Liver (tissue), 9 donors: Measurements from ENCODE around the gene ABCG5. TPM values are rescaled to one million over a fixed set of nuclear protein-coding genes. Genes with fewer than 3 reads are reported as not detected.

Experiments used
- DNase-seq: peaks from one replicate; pipeline ENCODE4 v3.0.0-alpha.2; 2017; ENCODE audit warnings: low spot score
- H3K27ac ChIP-seq, 2 donors: one replicate each; pipeline ENCODE4 v1.7.0; 2013; ENCODE audit warnings: inconsistent platforms in 2 of 2, low read length in 2 of 2, control low read depth in 1 of 2, low read depth in 1 of 2, mild to moderate bottlenecking in 1 of 2
- H3K27me3 ChIP-seq, 4 donors: one replicate each; pipeline versions ENCODE4 v1.6.1 to v1.7.0; 2013; ENCODE audit warnings: low read length in 3 of 4, inconsistent platforms in 1 of 4, mild to moderate bottlenecking in 1 of 4, moderate library complexity in 1 of 4; ENCODE audit not compliant: control insufficient read depth in 4 of 4, insufficient read depth in 4 of 4
- H3K36me3 ChIP-seq, 4 donors: one replicate each; pipeline versions ENCODE4 v1.6.1 to v1.7.0; 2013; ENCODE audit warnings: low read length in 3 of 4, mild to moderate bottlenecking in 3 of 4, low read depth in 1 of 4, moderate library complexity in 1 of 4; ENCODE audit not compliant: control insufficient read depth in 4 of 4, insufficient read depth in 3 of 4
- H3K4me1 ChIP-seq, 4 donors: one replicate each; pipeline versions ENCODE4 v1.6.1 to v1.7.0; 2013; ENCODE audit warnings: low read length in 3 of 4, mild to moderate bottlenecking in 3 of 4, moderate library complexity in 1 of 4; ENCODE audit not compliant: control insufficient read depth in 4 of 4, insufficient read depth in 4 of 4
- H3K4me3 ChIP-seq, 3 donors: one replicate each; pipeline versions ENCODE4 v1.6.1 to v1.7.0; 2013; ENCODE audit warnings: low read length in 3 of 3, control low read depth in 1 of 3, low read depth in 1 of 3, mild to moderate bottlenecking in 1 of 3
- H3K9ac ChIP-seq, 2 donors: one replicate each; pipeline ENCODE4 v1.7.0; 2013; ENCODE audit warnings: low read length in 2 of 2, mild to moderate bottlenecking in 2 of 2, moderate library complexity in 2 of 2, control low read depth in 1 of 2, low read depth in 1 of 2
- H3K9me3 ChIP-seq, 4 donors: one replicate each; pipeline versions ENCODE4 v1.6.1 to v1.7.0; 2013; ENCODE audit warnings: low read length in 3 of 4; ENCODE audit not compliant: control insufficient read depth in 4 of 4
- ATF3 ChIP-seq: IDR thresholded peaks from 2 replicates; pipeline ENCODE4 v1.6.1; 2016; ENCODE audit warnings: antibody characterized with exemption
- CTCF ChIP-seq: fragments of 150-350 bp; IDR thresholded peaks from 2 replicates; pipeline ENCODE4 v1.5.1; 2017; ENCODE audit warnings: improper control_type of control experiment, low read depth, low read length; ENCODE audit not compliant: missing input control
- EGR1 ChIP-seq, 2 donors: IDR thresholded peaks; 2 replicates each; pipeline ENCODE4 v1.6.1; 2016 to 2018; ENCODE audit warnings: antibody characterized with exemption in 2 of 2, low read depth in 2 of 2
- FOXA1 ChIP-seq: IDR thresholded peaks from 2 replicates; pipeline ENCODE4 v1.6.1; 2016; ENCODE audit warnings: antibody characterized with exemption
- FOXA2 ChIP-seq: IDR thresholded peaks from 2 replicates; pipeline ENCODE4 v1.6.1; 2016; ENCODE audit warnings: antibody characterized with exemption
- GABPA ChIP-seq, 2 donors: IDR thresholded peaks in 1 of 2; conservative IDR thresholded peaks in 1 of 2; 2 replicates each; pipeline ENCODE4 v1.6.1; 2016; ENCODE audit warnings: antibody characterized with exemption in 2 of 2, mild to moderate bottlenecking in 1 of 2, moderate library complexity in 1 of 2
- HNF4A ChIP-seq, 2 donors: conservative IDR thresholded peaks; 2 replicates each; pipeline ENCODE4 v1.6.1; 2016; ENCODE audit warnings: antibody characterized with exemption in 2 of 2, mild to moderate bottlenecking in 2 of 2
- HNF4G ChIP-seq: IDR thresholded peaks from 2 replicates; pipeline ENCODE4 v1.6.1; 2016; ENCODE audit warnings: antibody characterized with exemption
- JUND ChIP-seq, 2 donors: IDR thresholded peaks; 2 replicates each; pipeline ENCODE4 v1.6.1; 2016; ENCODE audit warnings: antibody characterized with exemption in 2 of 2
- NR2F2 ChIP-seq: IDR thresholded peaks from 2 replicates; pipeline ENCODE4 v1.6.1; 2016; ENCODE audit warnings: antibody characterized with exemption
- RAD21 ChIP-seq, 2 donors: IDR thresholded peaks; 2 replicates each; pipeline ENCODE4 v1.6.1; 2016; ENCODE audit warnings: antibody characterized with exemption in 2 of 2, mild to moderate bottlenecking in 2 of 2
- RXRA ChIP-seq, 2 donors: IDR thresholded peaks; 2 replicates each; pipeline ENCODE4 v1.6.1; 2017 to 2018; ENCODE audit warnings: antibody characterized with exemption in 2 of 2, mild to moderate bottlenecking in 1 of 2
- SP1 ChIP-seq: IDR thresholded peaks from 2 replicates; pipeline ENCODE4 v1.6.1; 2018; ENCODE audit warnings: antibody characterized with exemption, mild to moderate bottlenecking
- TAF1 ChIP-seq: conservative IDR thresholded peaks from 2 replicates; pipeline ENCODE4 v1.6.1; 2016; ENCODE audit warnings: antibody characterized with exemption, mild to moderate bottlenecking
- YY1 ChIP-seq: IDR thresholded peaks from 2 replicates; pipeline ENCODE4 v1.6.1; 2016; ENCODE audit warnings: antibody characterized with exemption, mild to moderate bottlenecking
- ZBTB33 ChIP-seq: IDR thresholded peaks from 2 replicates; pipeline ENCODE4 v1.6.1; 2016; ENCODE audit warnings: antibody characterized with exemption
- WGBS: extraction: QIAGEN DNeasy Blood & Tissue Kit; methylation state at CpG from one replicate; pipeline ENCODE4 v1.1.7; 2013; 5-methylcytosine and 5-hydroxymethylcytosine counted together
- polyA plus RNA-seq, 2 donors: library from polyadenylated mRNA; stranded (reverse) in 1 of 2; unstranded in 1 of 2; fragments of 200-250 nt in 1 of 2; fragments of >200 nt in 1 of 2; fragmentation: Nextera tagmentation in 1 of 2; extraction: Ambion mirVana in 1 of 2; gene quantifications; one replicate each; pipeline versions ENCODE4 v1.2.1 to v1.2.3, GENCODE V29; 2013 to 2015
- total RNA-seq, 2 donors: library from RNA; depleted of rRNA; stranded (reverse); fragments of >200 nt; gene quantifications; one replicate each; pipeline ENCODE4 v1.2.3, GENCODE V29; 2014
- TF ChIP-seq, protein P1 (sequence below): IDR thresholded peaks from 2 replicates; pipeline ENCODE4 v1.6.1; 2016; ENCODE audit warnings: antibody characterized with exemption, mild to moderate bottlenecking
- TF ChIP-seq, protein P2 (sequence below): IDR thresholded peaks from 2 replicates; pipeline ENCODE4 v1.6.1; 2016; ENCODE audit warnings: antibody characterized with exemption
- donor health status: healthy.
- donor health status: healthy.
- donor health status: healthy.
- donor health status: healthy.
- donor health status: healthy.

Gene ABCG5
- 10 to 100 TPM; 15.4 to 58.3 TPM for total RNA-seq
- polyA plus RNA-seq, result 10 to 100 TPM; 18.7 to 63.8 TPM

DNA sequence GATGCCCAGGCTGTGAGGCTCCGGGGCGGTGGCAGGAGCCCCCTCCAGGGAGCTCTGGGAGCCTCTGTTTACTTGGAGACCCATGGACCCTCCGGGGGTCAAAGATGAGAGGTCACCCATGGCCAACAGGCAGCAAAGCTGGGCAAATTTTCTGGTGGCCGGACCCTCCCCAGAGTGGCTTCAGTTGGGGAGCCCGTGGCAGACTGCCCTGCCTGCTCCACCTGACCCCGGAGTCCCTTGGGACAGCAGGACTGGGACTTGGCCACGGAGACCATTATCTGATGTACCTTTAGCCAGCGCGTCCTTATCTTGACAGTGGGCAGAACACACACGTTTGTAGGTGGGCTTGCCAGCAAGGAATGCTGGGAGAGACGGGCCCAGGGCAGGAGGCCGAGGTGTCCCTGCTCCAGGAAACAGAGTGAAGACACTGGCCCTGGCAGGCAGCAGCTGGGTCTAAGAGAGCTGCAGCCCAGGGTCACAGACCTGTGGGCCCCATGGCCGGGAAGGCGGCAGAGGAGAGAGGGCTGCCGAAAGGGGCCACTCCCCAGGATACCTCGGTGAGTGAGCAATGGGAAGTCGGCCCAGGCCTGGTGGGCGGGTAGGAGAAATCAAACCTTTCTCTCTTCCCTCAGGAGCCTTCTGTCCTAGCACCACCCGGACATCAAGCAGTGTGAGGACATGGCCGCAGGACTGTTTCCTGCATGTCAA, at the start of gene ABCG5, which contains the start of gene ABCG8:
TSS of gene ABCG5 (minus strand) at position 280 of the 708 bp plus-strand sequence. CDS start at position 120, 160 bp downstream.
TSS of gene ABCG8 (plus strand) at position 412 of the 708 bp plus-strand sequence. CDS start at position 495, 83 bp downstream.
- peak within 1 kb of the TSS; percentile 51 to 77 (median 58) for H3K4me3 ChIP-seq
- peak within 1 kb of the TSS; percentile 85 to 89 for H3K27ac ChIP-seq
- H3K9me3 ChIP-seq, result no peaks in the 10 kb centered on the region
- H3K36me3 ChIP-seq, result peaks cover 0 to 2% (median under 1%) of the 10 kb centered on the region in 4 donors
- no peak for TF ChIP-seq NR2F2
- peak; percentile 86 for TF ChIP-seq TAF1
- TF ChIP-seq HNF4G, result peak; percentile 54
- peak; percentile 27 for TF ChIP-seq FOXA1
- TF ChIP-seq, protein P1, sequence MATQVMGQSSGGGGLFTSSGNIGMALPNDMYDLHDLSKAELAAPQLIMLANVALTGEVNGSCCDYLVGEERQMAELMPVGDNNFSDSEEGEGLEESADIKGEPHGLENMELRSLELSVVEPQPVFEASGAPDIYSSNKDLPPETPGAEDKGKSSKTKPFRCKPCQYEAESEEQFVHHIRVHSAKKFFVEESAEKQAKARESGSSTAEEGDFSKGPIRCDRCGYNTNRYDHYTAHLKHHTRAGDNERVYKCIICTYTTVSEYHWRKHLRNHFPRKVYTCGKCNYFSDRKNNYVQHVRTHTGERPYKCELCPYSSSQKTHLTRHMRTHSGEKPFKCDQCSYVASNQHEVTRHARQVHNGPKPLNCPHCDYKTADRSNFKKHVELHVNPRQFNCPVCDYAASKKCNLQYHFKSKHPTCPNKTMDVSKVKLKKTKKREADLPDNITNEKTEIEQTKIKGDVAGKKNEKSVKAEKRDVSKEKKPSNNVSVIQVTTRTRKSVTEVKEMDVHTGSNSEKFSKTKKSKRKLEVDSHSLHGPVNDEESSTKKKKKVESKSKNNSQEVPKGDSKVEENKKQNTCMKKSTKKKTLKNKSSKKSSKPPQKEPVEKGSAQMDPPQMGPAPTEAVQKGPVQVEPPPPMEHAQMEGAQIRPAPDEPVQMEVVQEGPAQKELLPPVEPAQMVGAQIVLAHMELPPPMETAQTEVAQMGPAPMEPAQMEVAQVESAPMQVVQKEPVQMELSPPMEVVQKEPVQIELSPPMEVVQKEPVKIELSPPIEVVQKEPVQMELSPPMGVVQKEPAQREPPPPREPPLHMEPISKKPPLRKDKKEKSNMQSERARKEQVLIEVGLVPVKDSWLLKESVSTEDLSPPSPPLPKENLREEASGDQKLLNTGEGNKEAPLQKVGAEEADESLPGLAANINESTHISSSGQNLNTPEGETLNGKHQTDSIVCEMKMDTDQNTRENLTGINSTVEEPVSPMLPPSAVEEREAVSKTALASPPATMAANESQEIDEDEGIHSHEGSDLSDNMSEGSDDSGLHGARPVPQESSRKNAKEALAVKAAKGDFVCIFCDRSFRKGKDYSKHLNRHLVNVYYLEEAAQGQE, result peak; percentile 79
- no peak for TF ChIP-seq ATF3
- peak; percentile 80 to 89 for TF ChIP-seq HNF4A (conservative IDR thresholded peaks at IDR 0.05)
- TF ChIP-seq JUND (IDR thresholded peaks at IDR 0.05), result peak; percentile 16 to 46
- TF ChIP-seq, protein P2, sequence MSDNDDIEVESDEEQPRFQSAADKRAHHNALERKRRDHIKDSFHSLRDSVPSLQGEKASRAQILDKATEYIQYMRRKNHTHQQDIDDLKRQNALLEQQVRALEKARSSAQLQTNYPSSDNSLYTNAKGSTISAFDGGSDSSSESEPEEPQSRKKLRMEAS, result peak; percentile 75
- TF ChIP-seq EGR1 (IDR thresholded peaks at IDR 0.05; ENCODE audit: low read depth in 2 of 2), result peak in 1 of 2 donors; percentile 29
- peak; percentile 85 for TF ChIP-seq YY1
- peak in 1 of 2 donors; percentile 17 for TF ChIP-seq RAD21 (IDR thresholded peaks at IDR 0.05)
- peak; percentile 74 for TF ChIP-seq SP1
- peak; percentile 16 for TF ChIP-seq FOXA2
- TF ChIP-seq ZBTB33, result peak; percentile 64
- no peak for TF ChIP-seq CTCF
- peak; percentile 72 to 83 for TF ChIP-seq GABPA (IDR thresholded peaks at IDR 0.05 in 1 of 2, conservative IDR thresholded peaks at IDR 0.05 in 1 of 2)
- TF ChIP-seq RXRA (IDR thresholded peaks at IDR 0.05), result peak; percentile 80 to 95
- H3K4me1 ChIP-seq, result peaks cover 3 to 71% (median 51%) of the 10 kb centered on the region in 4 donors
- H3K27me3 ChIP-seq, result no peaks in the 10 kb centered on the region
- 33% methylated on average over 20 of the region's 20 CpGs for WGBS
- H3K9ac ChIP-seq, result peak within 1 kb of the TSS; percentile 71 to 99
- DNase-seq, result peak; percentile 61
